Neuronal stem cell (in vitro differentiated cells): ENCODE results near the gene ISG15.

Experiments
- DNase-seq: peaks from one replicate; pipeline ENCODE4 v3.0.0-alpha.2; 2013; ENCODE audit warnings: low spot score
- H2AFZ ChIP-seq: one replicate; pipeline ENCODE4 v1.6.1; 2013; ENCODE audit warnings: mild to moderate bottlenecking, low read length, inconsistent platforms
- H2AK5ac ChIP-seq: 2 replicates; pipeline ENCODE4 v1.6.1; 2013; ENCODE audit warnings: low read depth, mild to moderate bottlenecking, inconsistent platforms, low read length, moderate library complexity, mixed read lengths
- H2BK120ac ChIP-seq: 2 replicates; pipeline ENCODE4 v1.6.1; 2013; ENCODE audit warnings: low read depth, mild to moderate bottlenecking, inconsistent platforms, low read length, moderate library complexity, mixed read lengths
- H2BK12ac ChIP-seq: one replicate; pipeline ENCODE4 v1.6.1; 2013; ENCODE audit warnings: low read length, inconsistent platforms
- H2BK15ac ChIP-seq: 2 replicates; pipeline ENCODE4 v1.6.1; 2013; ENCODE audit warnings: mild to moderate bottlenecking, low read length, inconsistent platforms, mixed read lengths
- H2BK5ac ChIP-seq: one replicate; pipeline ENCODE4 v1.6.1; 2013; ENCODE audit warnings: inconsistent platforms, mild to moderate bottlenecking, low read length, moderate library complexity
- H3K14ac ChIP-seq: one replicate; pipeline ENCODE4 v1.6.1; 2013; ENCODE audit warnings: low read length, inconsistent platforms
- H3K18ac ChIP-seq: 2 replicates; pipeline ENCODE4 v1.6.1; 2013; ENCODE audit warnings: low read length, inconsistent platforms
- H3K23ac ChIP-seq: 2 replicates; pipeline ENCODE4 v1.6.1; 2013; ENCODE audit warnings: low read depth, mild to moderate bottlenecking, mixed read lengths, low read length, inconsistent platforms; ENCODE audit not compliant: poor library complexity
- H3K27ac ChIP-seq: replicated peaks from 3 replicates; pipeline ENCODE4 v1.5.1; 2013; ENCODE audit warnings: low read length, inconsistent platforms
- H3K27me3 ChIP-seq, 3 experiments: 2 replicates each; pipeline ENCODE4 v1.6.1; 2013; ENCODE audit warnings: low read length in 3 of 3, mild to moderate bottlenecking in 2 of 3, inconsistent platforms in 1 of 3, low read depth in 1 of 3, mixed read lengths in 1 of 3, moderate library complexity in 1 of 3; ENCODE audit not compliant: control insufficient read depth in 3 of 3, insufficient read depth in 3 of 3
- H3K36me3 ChIP-seq, 2 donors: replicated peaks in 1 of 2; 2 replicates each; pipeline ENCODE4 v1.6.1; 2013; ENCODE audit warnings: low read length in 2 of 2; ENCODE audit not compliant: control insufficient read depth in 2 of 2, insufficient read depth in 2 of 2
- H3K4ac ChIP-seq: 2 replicates; pipeline ENCODE4 v1.6.1; 2013; ENCODE audit warnings: inconsistent platforms, mild to moderate bottlenecking, low read length, moderate library complexity
- H3K4me1 ChIP-seq, 2 donors: 1 replicate in 1 of 2; 2 replicates in 1 of 2; pipeline ENCODE4 v1.6.1; 2013; ENCODE audit warnings: low read length in 2 of 2, low read depth in 1 of 2; ENCODE audit not compliant: control insufficient read depth in 2 of 2, insufficient read depth in 1 of 2
- H3K4me2 ChIP-seq: one replicate; pipeline ENCODE4 v1.6.1; 2013; ENCODE audit warnings: mild to moderate bottlenecking, low read length, inconsistent platforms; ENCODE audit not compliant: insufficient read depth, poor library complexity, severe bottlenecking
- H3K4me3 ChIP-seq, 2 donors: 2 replicates each; pipeline ENCODE4 v1.5.1; 2013; ENCODE audit warnings: low read length in 2 of 2, mild to moderate bottlenecking in 2 of 2, inconsistent platforms in 1 of 2, moderate library complexity in 1 of 2
- H3K79me1 ChIP-seq: one replicate; pipeline ENCODE4 v1.6.1; 2013; ENCODE audit warnings: low read depth, mild to moderate bottlenecking, inconsistent platforms, low read length, moderate library complexity
- H3K9ac ChIP-seq: one replicate; pipeline ENCODE4 v1.6.1; 2013; ENCODE audit warnings: mild to moderate bottlenecking, low read depth, low read length, inconsistent platforms; ENCODE audit not compliant: poor library complexity
- H3K9me3 ChIP-seq, 2 donors: replicated peaks in 1 of 2; 2 replicates each; pipeline versions ENCODE3 to v1.6.1; 2013; ENCODE audit warnings: low read length in 2 of 2, mild to moderate bottlenecking in 2 of 2, inconsistent platforms in 1 of 2, low read depth in 1 of 2, mixed read lengths in 1 of 2, moderate library complexity in 1 of 2; ENCODE audit not compliant: control insufficient read depth in 2 of 2, insufficient read depth in 1 of 2
- H4K8ac ChIP-seq: one replicate; pipeline ENCODE4 v1.6.1; 2013; ENCODE audit warnings: low read depth, mild to moderate bottlenecking, inconsistent platforms, low read length, moderate library complexity
- H4K91ac ChIP-seq: one replicate; pipeline ENCODE4 v1.6.1; 2013; ENCODE audit warnings: low read length, low read depth, mild to moderate bottlenecking, inconsistent platforms; ENCODE audit not compliant: poor library complexity
- WGBS, 2 donors: extraction: QIAGEN DNeasy Blood & Tissue Kit; methylation state at CpG; one replicate each; pipeline ENCODE4 v1.1.7; 2013; ENCODE audit warnings: missing lambda C conversion rate in 2 of 2, mixed read lengths in 1 of 2; ENCODE audit not compliant: insufficient read length in 2 of 2, insufficient replicate concordance in 1 of 2; ENCODE audit errors: extremely low coverage in 2 of 2; 5-methylcytosine and 5-hydroxymethylcytosine counted together

The ISG15 gene

GRCh38 chr1:1003618-1004419 is 9.5 kb upstream of the ISG15 start:
- whole genome bisulfite sequencing, 2 donors: no CpG with 5 or more reads among the region's 22 CpGs

GRCh38 chr1:1004420-1004779 is 8.9 kb upstream of the ISG15 start:
- H2BK120ac ChIP-seq: no peak overlapping the region
- H2BK15ac ChIP-seq: peak overlapping the region; percentile 89
- peaks cover 0 to 1% of the 10 kb centered on the region in 2 donors for H3K9me3 ChIP-seq
- no peak overlapping the region for H4K91ac ChIP-seq
- peak overlapping the region; percentile 19 for H2BK5ac ChIP-seq
- no peak overlapping the region for H3K4ac ChIP-seq
- no CpG with 5 or more reads among the region's 7 CpGs for WGBS, 2 donors
- peak overlapping the region in 1 of 2 donors; percentile 38 for H3K4me3 ChIP-seq
- H3K18ac ChIP-seq: peak overlapping the region; percentile 84
- peak overlapping the region; percentile 13 for H2AK5ac ChIP-seq
- no peak overlapping the region for H2AFZ ChIP-seq
- DNase-seq: no peak
- H3K14ac ChIP-seq: peak overlapping the region; percentile 61
- H3K79me1 ChIP-seq: peaks cover 13% of the 10 kb centered on the region
- H3K4me1 ChIP-seq: peaks cover 30 to 40% of the 10 kb centered on the region in 2 donors
- H3K4me2 ChIP-seq: no peak overlapping the region
- H3K9ac ChIP-seq: peak overlapping the region; percentile 68
- peak overlapping the region; percentile 76 for H2BK12ac ChIP-seq
- peaks cover 0 to 4% of the 10 kb centered on the region in 2 donors for H3K36me3 ChIP-seq
- H3K27me3 ChIP-seq: peaks cover 0 to 3% (median 0%) of the 10 kb centered on the region in 3 experiments
- H3K27ac ChIP-seq: no peak overlapping the region
- H3K23ac ChIP-seq: peak overlapping the region; percentile 62
- peak overlapping the region; percentile 70 for H4K8ac ChIP-seq

More at GRCh38 chr1:1003618-1004419, 9.5 kb upstream of the ISG15 start:
- Histone ChIP-seq H3K27ac (no peak overlapping the region), H2BK120ac (no peak overlapping the region), H2BK15ac (peak overlapping the region; percentile 89), H2AFZ (no peak overlapping the region), H3K9ac (peak overlapping the region; percentile 68), H3K4me2 (no peak overlapping the region), H3K4me1 (peaks cover 30 to 40% of the 10 kb centered on the region in 2 donors), H4K8ac (peak overlapping the region; percentile 70), H2BK12ac (peak overlapping the region; percentile 76), H3K23ac (peak overlapping the region; percentile 75), H3K36me3 (peaks cover 0 to 4% of the 10 kb centered on the region in 2 donors), H3K27me3 (peaks cover 0 to 3% (median 0%) of the 10 kb centered on the region in 3 experiments), H3K4me3 (no peak overlapping the region), H4K91ac (no peak overlapping the region), H3K4ac (no peak overlapping the region), H2BK5ac (peak overlapping the region; percentile 87), H3K9me3 (peaks cover 0 to 1% of the 10 kb centered on the region in 2 donors), H2AK5ac (peak overlapping the region; percentile 94), H3K79me1 (peaks cover 18% of the 10 kb centered on the region), H3K18ac (peak overlapping the region; percentile 87), H3K14ac (peak overlapping the region; percentile 61)
- no peak for DNase-seq

- peak overlapping the region; percentile 13 for H2AK5ac ChIP-seq
- peak overlapping the region; percentile 73 for H3K27ac ChIP-seq
- peak overlapping the region; percentile 5 for H2BK12ac ChIP-seq
- H2AFZ ChIP-seq: peak overlapping the region; percentile 68
- no peak overlapping the region for H4K91ac ChIP-seq
- H2BK15ac ChIP-seq: peak overlapping the region; percentile 31
- H3K9me3 ChIP-seq: peaks cover 0 to 1% of the 10 kb centered on the region in 2 donors
- H3K14ac ChIP-seq: peak overlapping the region; percentile 61
- H3K23ac ChIP-seq: peak overlapping the region; percentile 1
- no peak overlapping the region for H4K8ac ChIP-seq
- H2BK5ac ChIP-seq: peak overlapping the region; percentile 19
- no peak overlapping the region for H2BK120ac ChIP-seq
- H3K27me3 ChIP-seq: peaks cover 0 to 3% (median 0%) of the 10 kb centered on the region in 3 experiments
- H3K4me1 ChIP-seq: peaks cover 30 to 40% of the 10 kb centered on the region in 2 donors
- H3K4ac ChIP-seq: no peak overlapping the region
- peak overlapping the region; percentile 26 for H3K4me2 ChIP-seq
- WGBS, 2 donors: no CpG with 5 or more reads among the region's 21 CpGs
- H3K4me3 ChIP-seq: peak overlapping the region in 1 of 2 donors; percentile 38
- H3K36me3 ChIP-seq: peaks cover 0 to 4% of the 10 kb centered on the region in 2 donors
- DNase-seq: no peak
- H3K79me1 ChIP-seq: peaks cover 8% of the 10 kb centered on the region
- H3K18ac ChIP-seq: peak overlapping the region; percentile 91
- H3K9ac ChIP-seq: peak overlapping the region; percentile 75
These were observed 8.3 kb upstream of the ISG15 start for GRCh38 chr1:1004780-1005697.
